ENCODE data around the gene S1PR2.
"Not testable (repeated sequence)": the region's sequence is repeated elsewhere in the genome, so short reads cannot be mapped to it uniquely, and the experiment has no call there.

The S1PR2 gene

GRCh38 chr19:10224337-10224736 lies 6.8 kb downstream of the S1PR2 start:
- no peak for DNase-seq (ENCODE audit: low read depth in 1 of 2, low spot score in 1 of 2)

- DNase-seq (ENCODE audit: low read depth in 1 of 2, low spot score in 1 of 2), result no peak
These were observed 7.5 kb downstream of the S1PR2 start for GRCh38 chr19:10223488-10224213.

GRCh38 chr19:10222201-10222890 lies 8.8 kb downstream of the S1PR2 start:
- no peak for DNase-seq (ENCODE audit: low read depth in 1 of 2, low spot score in 1 of 2)

GRCh38 chr19:10220695-10221094 lies 10.4 kb downstream of the S1PR2 start:
- no peak for DNase-seq (ENCODE audit: low read depth in 1 of 2, low spot score in 1 of 2)

GRCh38 chr19:10219678-10220077 lies 11.5 kb downstream of the S1PR2 start:
- no peak for DNase-seq (ENCODE audit: low read depth in 1 of 2, low spot score in 1 of 2)

GRCh38 chr19:10217085-10217484 lies 14.0 kb downstream of the S1PR2 start:
- DNase-seq (ENCODE audit: low read depth in 1 of 2, low spot score in 1 of 2), result no peak

GRCh38 chr19:10214784-10215183 lies 16.3 kb downstream of the S1PR2 start:
- no peak for DNase-seq (ENCODE audit: low read depth in 1 of 2, low spot score in 1 of 2)

GRCh38 chr19:10211691-10212090 lies 19.4 kb downstream of the S1PR2 start:
- no peak for DNase-seq (ENCODE audit: low read depth in 1 of 2, low spot score in 1 of 2)

- DNase-seq (ENCODE audit: low read depth in 1 of 2, low spot score in 1 of 2), result no peak
These were observed 20.1 kb downstream of the S1PR2 start for GRCh38 chr19:10211061-10211460.

- no peak for DNase-seq (ENCODE audit: low read depth in 1 of 2, low spot score in 1 of 2)
These were observed 21.8 kb downstream of the S1PR2 start for GRCh38 chr19:10209315-10209714.

GRCh38 chr19:10207026-10207425 lies 24.1 kb downstream of the S1PR2 start:
- DNase-seq (ENCODE audit: low read depth in 1 of 2, low spot score in 1 of 2), result no peak

GRCh38 chr19:10206226-10206885 lies 24.8 kb downstream of the S1PR2 start:
- no peak for DNase-seq (ENCODE audit: low read depth in 1 of 2, low spot score in 1 of 2)

- DNase-seq (ENCODE audit: low read depth in 1 of 2, low spot score in 1 of 2), result no peak
These were observed 25.5 kb downstream of the S1PR2 start for GRCh38 chr19:10205636-10206035.

GRCh38 chr19:10203686-10204085 lies 27.4 kb downstream of the S1PR2 start:
- DNase-seq (ENCODE audit: low read depth in 1 of 2, low spot score in 1 of 2), result no peak

GRCh38 chr19:10201176-10201575 lies 30.0 kb downstream of the S1PR2 start:
- DNase-seq (ENCODE audit: low read depth in 1 of 2, low spot score in 1 of 2), result no peak

GRCh38 chr19:10200101-10200500 lies 31.0 kb downstream of the S1PR2 start:
- not testable (repeated sequence) for DNase-seq (ENCODE audit: low read depth in 1 of 2, low spot score in 1 of 2)

GRCh38 chr19:10198889-10199644 lies 32.1 kb downstream of the S1PR2 start:
- not testable (repeated sequence) for DNase-seq (ENCODE audit: low read depth in 1 of 2, low spot score in 1 of 2)

- no peak for DNase-seq (ENCODE audit: low read depth in 1 of 2, low spot score in 1 of 2)
These were observed 36.0 kb downstream of the S1PR2 start for GRCh38 chr19:10195199-10195519.

- peak; percentile 94 for DNase-seq (ENCODE audit: low read depth in 1 of 2, low spot score in 1 of 2)
These were observed 36.5 kb downstream of the S1PR2 start, which contains the start of gene DNMT1 for GRCh38 chr19:10194500-10195198. Gene DNMT1, minus strand, starts transcription at chr19:10194953. Its CDS starts 54 bp downstream, at chr19:10194899.

GRCh38 chr19:10193790-10194499 lies 37.2 kb downstream of the S1PR2 start:
- DNase-seq (ENCODE audit: low read depth in 1 of 2, low spot score in 1 of 2), result peak in 1 of 2 donors; percentile 18

Measured in activated T-helper 1 cell treated with anti-CD3 and anti-CD28 coated beads, Interleukin-2, amount 50 U/mL, for 16 hours (primary cell).